ENCODE data around the gene CCNB1IP1. TPM values are rescaled to one million over a fixed set of nuclear protein-coding genes. Genes with fewer than 3 reads are reported as not detected.

CCNB1IP1 gene
- total RNA-seq, result 51.2 and 60.2 TPM in 2 replicates

GRCh38 chr14:20332788-20333493 is at the start of gene CCNB1IP1:
Gene CCNB1IP1, minus strand, starts transcription at chr14:20333279. Its CDS starts 16,756 bp downstream, at chr14:20316523.

GRCh38 chr14:20343092-20343861 is 10.2 kb upstream of the CCNB1IP1 start, which contains the start of gene PARP2:
Gene PARP2, plus strand, starts transcription at chr14:20343635. Its CDS starts 7 bp downstream, at chr14:20343642.

GRCh38 chr14:20305265-20306078 is 27.6 kb downstream of the CCNB1IP1 start, which contains the start of gene TTC5:
Gene TTC5, minus strand, starts transcription at chr14:20305951. Its CDS starts 14 bp downstream, at chr14:20305937.

Other genes starting within 250 kb of the CCNB1IP1 start
- not detected in 2 replicates for gene OR4K17, start 222.5 kb downstream of the CCNB1IP1 start, total RNA-seq
- not detected in 2 replicates for gene OR4N5, start 194.5 kb downstream of the CCNB1IP1 start, total RNA-seq
- not detected in 2 replicates for gene OR11G2, start 142.4 kb downstream of the CCNB1IP1 start, total RNA-seq
- gene OR11H6, start 109.6 kb downstream of the CCNB1IP1 start, total RNA-seq, result not detected in 2 replicates
- not detected in 2 replicates for gene OR11H7, start 104.3 kb downstream of the CCNB1IP1 start, total RNA-seq
- gene OR11H4, start 94.0 kb downstream of the CCNB1IP1 start, total RNA-seq, result not detected in 2 replicates
- gene TTC5, start 27.3 kb downstream of the CCNB1IP1 start, total RNA-seq, result 25.2 and 26.2 TPM in 2 replicates
- 11.5 and 22.1 TPM in 2 replicates for gene PARP2, start 10.4 kb upstream of the CCNB1IP1 start, total RNA-seq
- 15.1 and 27.4 TPM in 2 replicates for gene TEP1, start 80.2 kb upstream of the CCNB1IP1 start, total RNA-seq
- 0.11 and 0.12 TPM in 2 replicates for gene KLHL33, start 102.9 kb upstream of the CCNB1IP1 start, total RNA-seq
- gene OSGEP, start 121.5 kb upstream of the CCNB1IP1 start, total RNA-seq, result 46.5 and 51.5 TPM in 2 replicates
- gene APEX1, start 121.9 kb upstream of the CCNB1IP1 start, total RNA-seq, result 79.0 and 82.6 TPM in 2 replicates
- gene PIP4P1, start 128.2 kb upstream of the CCNB1IP1 start, total RNA-seq, result 28.1 and 39.4 TPM in 2 replicates
- gene PNP, start 136.1 kb upstream of the CCNB1IP1 start, total RNA-seq, result 39.4 and 48.6 TPM in 2 replicates
- not detected in 2 replicates for gene RNASE10, start 172.3 kb upstream of the CCNB1IP1 start, total RNA-seq
- not detected in 2 replicates for gene RNASE9, start 227.8 kb upstream of the CCNB1IP1 start, total RNA-seq

Data from uterine smooth muscle cell (primary cell).